SU-DHL-6 (cell line): Measurements from ENCODE around the gene DYSF.

Source experiments
- H2AFZ ChIP-seq: fragments of 200-600 bp; sonication (generic); 2 replicates; pipeline ENCODE4 v1.6.1; 2014; ENCODE audit warnings: low read depth, mild to moderate bottlenecking, moderate library complexity, mixed read lengths, antibody characterized with exemption, low read length; ENCODE audit not compliant: severe bottlenecking
- H3F3A ChIP-seq: fragments of 200-600 bp; shearing (Covaris generic); 2 replicates; pipeline ENCODE4 v1.6.0; 2016; ENCODE audit warnings: antibody characterized with exemption, mild to moderate bottlenecking; ENCODE audit not compliant: insufficient read depth
- H3K27ac ChIP-seq: fragments of 200-600 bp; sonication (generic); 2 replicates; pipeline ENCODE4 v1.5.1; 2016; ENCODE audit warnings: low read depth, mild to moderate bottlenecking, low read length, moderate library complexity, mixed read lengths
- H3K27me3 ChIP-seq: fragments of 200-600 bp; sonication (generic), shearing (Covaris generic); 2 replicates; pipeline ENCODE4 v1.6.0; 2014; ENCODE audit warnings: mild to moderate bottlenecking, low read length
- H3K36me3 ChIP-seq: fragments of 200-600 bp; sonication (generic); 2 replicates; pipeline ENCODE4 v1.6.1; 2014; ENCODE audit warnings: mild to moderate bottlenecking, low read length, mixed read lengths
- H3K4me2 ChIP-seq: fragments of 300-600, 200-600 bp; shearing (Covaris generic), sonication (generic); 2 replicates; pipeline ENCODE4 v1.6.0; 2014; ENCODE audit warnings: low read length, low read depth, mild to moderate bottlenecking; ENCODE audit not compliant: poor library complexity, severe bottlenecking
- H3K4me3 ChIP-seq: fragments of 200-600 bp; sonication (generic); 2 replicates; pipeline ENCODE4 v1.5.1; 2014; ENCODE audit warnings: antibody characterized with exemption, low read length, mild to moderate bottlenecking, mixed read lengths; ENCODE audit not compliant: insufficient read depth, poor library complexity, severe bottlenecking
- H3K79me2 ChIP-seq: fragments of 200-600 bp; sonication (generic); 2 replicates; pipeline ENCODE4 v1.6.1; 2014; ENCODE audit warnings: mild to moderate bottlenecking, low read length, moderate library complexity; ENCODE audit not compliant: insufficient read depth
- H3K9ac ChIP-seq: fragments of 200-600 bp; sonication (generic); 2 replicates; pipeline ENCODE4 v1.7.0; 2014; ENCODE audit warnings: mild to moderate bottlenecking, low read length
- H3K9me2 ChIP-seq: fragments of 200-600 bp; sonication (generic); replicated peaks from 2 replicates; pipeline ENCODE4 v1.6.1; 2014; ENCODE audit warnings: low read length; ENCODE audit not compliant: insufficient read depth
- H3K9me3 ChIP-seq: fragments of 200-600 bp; sonication (generic); 2 replicates; pipeline ENCODE4 v1.6.1; 2014; ENCODE audit warnings: low read length, mixed read lengths; ENCODE audit not compliant: insufficient read depth
- H4K20me1 ChIP-seq: fragments of 200-600 bp; sonication (generic); 2 replicates; pipeline ENCODE4 v1.6.1; 2014; ENCODE audit warnings: low read depth, mild to moderate bottlenecking, antibody characterized with exemption, low read length, moderate library complexity, mixed read lengths
- EZH2phosphoT487 ChIP-seq: fragments of 200-600 bp; sonication (generic), shearing (Covaris generic); conservative IDR thresholded peaks from 2 replicates; pipeline ENCODE4 v1.6.1; 2018; ENCODE audit warnings: mild to moderate bottlenecking, antibody characterized with exemption, low read length, moderate library complexity, mixed read lengths
- TF ChIP-seq, protein P1 (sequence below): fragments of 200-600 bp; sonication (generic); IDR thresholded peaks from one replicate; pipeline ENCODE4 v1.5.1; 2017; ENCODE audit warnings: antibody characterized with exemption, mild to moderate bottlenecking, low read length, moderate library complexity; ENCODE audit not compliant: insufficient read depth, poor library complexity, severe bottlenecking

The DYSF gene

DNA sequence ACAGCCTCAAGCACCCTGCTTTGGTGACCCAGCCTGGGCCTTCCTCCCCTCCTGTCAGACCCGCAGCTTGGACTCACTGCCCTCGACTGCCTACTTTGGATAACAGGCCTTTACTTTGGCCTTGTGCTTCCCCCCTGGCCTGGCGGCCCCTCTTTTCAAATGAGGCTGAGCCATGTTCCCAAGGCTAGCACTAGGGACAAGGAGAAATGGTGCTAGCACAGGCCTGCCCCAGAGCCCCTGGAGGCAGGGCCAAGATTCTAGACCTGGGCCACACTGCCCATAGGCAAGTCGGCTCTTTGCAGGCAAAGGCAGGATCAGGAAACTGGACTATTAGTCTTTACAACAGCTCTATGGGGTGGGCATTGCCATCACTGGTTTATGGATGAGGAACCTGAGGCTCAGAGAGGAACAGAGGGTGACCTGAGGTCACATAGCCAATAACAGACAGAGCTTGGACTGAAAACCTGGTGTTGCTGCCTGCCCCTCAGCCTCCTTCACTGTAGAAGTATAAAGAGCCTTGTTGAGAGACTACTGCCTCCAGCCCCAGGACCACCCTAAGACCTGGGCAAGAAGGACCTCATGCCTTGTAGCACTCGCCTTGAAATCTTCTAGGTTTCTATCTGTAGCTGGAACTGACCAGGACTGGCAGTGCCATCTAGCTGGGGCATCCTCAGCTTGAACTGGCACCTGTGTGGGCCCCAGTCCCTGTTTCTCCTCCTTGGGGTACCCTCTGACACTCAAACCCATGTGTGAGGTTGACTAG lies 266.3 kb downstream of the DYSF start:
- Histone ChIP-seq H3K4me3 (no peak overlapping the region), H3K27ac (no peak overlapping the region), H3K9ac (no peak overlapping the region), H3K9me2 (no peaks in the 10 kb centered on the region), H3K4me2 (no peak overlapping the region), H3K79me2 (no peaks in the 10 kb centered on the region), H3K27me3 (no peaks in the 10 kb centered on the region), H3K9me3 (peaks cover 4% of the 10 kb centered on the region; the same call in 1 of the 2 replicates), H3F3A (no peaks in the 10 kb centered on the region), H2AFZ (no peak overlapping the region), H4K20me1 (no peaks in the 10 kb centered on the region), H3K36me3 (no peaks in the 10 kb centered on the region)
- TF ChIP-seq EZH2phosphoT487, result no peak
- TF ChIP-seq, protein P1, sequence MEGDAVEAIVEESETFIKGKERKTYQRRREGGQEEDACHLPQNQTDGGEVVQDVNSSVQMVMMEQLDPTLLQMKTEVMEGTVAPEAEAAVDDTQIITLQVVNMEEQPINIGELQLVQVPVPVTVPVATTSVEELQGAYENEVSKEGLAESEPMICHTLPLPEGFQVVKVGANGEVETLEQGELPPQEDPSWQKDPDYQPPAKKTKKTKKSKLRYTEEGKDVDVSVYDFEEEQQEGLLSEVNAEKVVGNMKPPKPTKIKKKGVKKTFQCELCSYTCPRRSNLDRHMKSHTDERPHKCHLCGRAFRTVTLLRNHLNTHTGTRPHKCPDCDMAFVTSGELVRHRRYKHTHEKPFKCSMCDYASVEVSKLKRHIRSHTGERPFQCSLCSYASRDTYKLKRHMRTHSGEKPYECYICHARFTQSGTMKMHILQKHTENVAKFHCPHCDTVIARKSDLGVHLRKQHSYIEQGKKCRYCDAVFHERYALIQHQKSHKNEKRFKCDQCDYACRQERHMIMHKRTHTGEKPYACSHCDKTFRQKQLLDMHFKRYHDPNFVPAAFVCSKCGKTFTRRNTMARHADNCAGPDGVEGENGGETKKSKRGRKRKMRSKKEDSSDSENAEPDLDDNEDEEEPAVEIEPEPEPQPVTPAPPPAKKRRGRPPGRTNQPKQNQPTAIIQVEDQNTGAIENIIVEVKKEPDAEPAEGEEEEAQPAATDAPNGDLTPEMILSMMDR, result no peak

DNA sequence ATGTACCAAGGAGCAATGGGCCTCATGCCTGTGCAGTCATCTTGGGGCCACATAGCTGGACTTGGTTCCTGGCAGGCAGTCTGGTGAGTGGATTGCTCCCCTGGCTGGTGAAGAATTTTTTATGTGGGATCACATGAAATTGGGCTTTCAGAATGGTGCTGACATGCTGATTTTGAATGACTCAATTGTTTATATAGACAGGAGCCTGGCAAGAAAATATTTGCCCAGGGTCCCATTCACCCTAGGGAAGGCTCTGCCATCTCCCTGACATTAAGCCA lies 266.9 kb downstream of the DYSF start:
- H3K36me3 ChIP-seq, result no peaks in the 10 kb centered on the region
- no peak overlapping the region for H3K4me2 ChIP-seq
- no peak overlapping the region for H3K4me3 ChIP-seq
- H3K27ac ChIP-seq, result no peak overlapping the region
- H3K9ac ChIP-seq, result no peak overlapping the region
- H3K9me3 ChIP-seq, result peaks cover 8% of the 10 kb centered on the region; the same call in 1 of the 2 replicates
- no peaks in the 10 kb centered on the region for H4K20me1 ChIP-seq
- TF ChIP-seq EZH2phosphoT487, result no peak
- TF ChIP-seq, protein P1, result no peak
- no peaks in the 10 kb centered on the region for H3K9me2 ChIP-seq
- no peaks in the 10 kb centered on the region for H3K79me2 ChIP-seq
- H2AFZ ChIP-seq, result no peak overlapping the region
- no peaks in the 10 kb centered on the region for H3F3A ChIP-seq
- H3K27me3 ChIP-seq, result no peaks in the 10 kb centered on the region

DNA sequence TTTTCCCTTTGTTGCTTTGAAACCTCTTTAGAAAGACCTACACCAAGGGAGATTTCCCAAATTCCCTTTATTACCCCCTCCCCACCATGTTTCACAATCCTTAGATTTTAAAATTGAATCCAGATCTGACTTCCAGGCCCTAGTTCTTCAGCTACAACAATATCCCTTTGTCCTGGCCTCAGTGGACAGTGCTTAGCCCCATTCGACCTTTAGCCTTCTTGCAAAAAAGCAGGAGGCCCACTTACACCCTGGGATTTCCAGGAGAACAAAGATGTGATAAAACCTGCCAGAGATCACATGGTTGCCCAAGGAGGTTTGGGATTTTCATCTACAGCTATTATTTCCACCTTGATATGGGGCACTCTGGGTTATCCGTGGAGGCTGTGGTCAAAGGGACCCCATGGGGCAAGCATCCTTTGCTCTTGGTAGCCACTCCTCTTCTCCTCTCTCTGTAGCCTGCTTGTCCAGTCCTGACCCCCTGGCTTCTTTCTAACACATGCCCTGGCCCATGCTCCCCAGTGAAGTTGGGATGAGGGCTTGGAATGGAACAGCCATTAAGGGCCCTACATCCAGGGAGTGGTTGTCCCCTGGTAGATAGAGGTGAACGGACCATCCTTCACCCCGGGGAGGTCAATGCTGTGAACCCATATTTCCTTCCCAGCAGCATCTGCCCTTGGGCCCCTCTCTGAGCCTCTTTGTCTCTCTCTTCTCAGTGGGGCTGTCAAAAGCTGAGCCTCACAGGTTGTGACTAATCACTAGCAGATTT lies 267.4 kb downstream of the DYSF start:
- H4K20me1 ChIP-seq, result no peaks in the 10 kb centered on the region
- TF ChIP-seq, protein P1, result no peak
- TF ChIP-seq EZH2phosphoT487, result no peak
- no peaks in the 10 kb centered on the region for H3K36me3 ChIP-seq
- no peaks in the 10 kb centered on the region for H3K27me3 ChIP-seq
- no peaks in the 10 kb centered on the region for H3F3A ChIP-seq
- no peak overlapping the region for H3K9ac ChIP-seq
- H3K4me2 ChIP-seq, result no peak overlapping the region
- H3K9me3 ChIP-seq, result peaks cover 8% of the 10 kb centered on the region; the same call in 1 of the 2 replicates
- no peaks in the 10 kb centered on the region for H3K79me2 ChIP-seq
- H2AFZ ChIP-seq, result no peak overlapping the region
- H3K4me3 ChIP-seq, result no peak overlapping the region
- H3K9me2 ChIP-seq, result no peaks in the 10 kb centered on the region
- H3K27ac ChIP-seq, result no peak overlapping the region
